HUES6 (cell line): ENCODE results near the gene PACS1.

Experiments used
- H3K27ac ChIP-seq: 2 replicates; pipeline ENCODE4 v1.7.0; 2013; ENCODE audit warnings: low read depth, mild to moderate bottlenecking, low read length, inconsistent platforms
- H3K27me3 ChIP-seq: 2 replicates; pipeline ENCODE4 v1.6.1; 2013; ENCODE audit warnings: low read length; ENCODE audit not compliant: control insufficient read depth, insufficient read depth
- H3K36me3 ChIP-seq: 2 replicates; pipeline ENCODE4 v1.6.1; 2013; ENCODE audit warnings: low read length; ENCODE audit not compliant: control insufficient read depth, insufficient read depth
- H3K4me1 ChIP-seq: 2 replicates; pipeline ENCODE4 v1.6.1; 2013; ENCODE audit warnings: low read length; ENCODE audit not compliant: control insufficient read depth, insufficient read depth
- H3K4me3 ChIP-seq: 2 replicates; pipeline ENCODE4 v1.5.1; 2013; ENCODE audit warnings: low read depth, low read length
- H3K9ac ChIP-seq: one replicate; pipeline ENCODE4 v1.6.1; 2013; ENCODE audit warnings: mild to moderate bottlenecking, low read length
- H3K9me3 ChIP-seq: 2 replicates; pipeline ENCODE4 v1.6.1; 2013; ENCODE audit warnings: low read depth, low read length; ENCODE audit not compliant: control insufficient read depth, insufficient read depth

Gene PACS1

DNA sequence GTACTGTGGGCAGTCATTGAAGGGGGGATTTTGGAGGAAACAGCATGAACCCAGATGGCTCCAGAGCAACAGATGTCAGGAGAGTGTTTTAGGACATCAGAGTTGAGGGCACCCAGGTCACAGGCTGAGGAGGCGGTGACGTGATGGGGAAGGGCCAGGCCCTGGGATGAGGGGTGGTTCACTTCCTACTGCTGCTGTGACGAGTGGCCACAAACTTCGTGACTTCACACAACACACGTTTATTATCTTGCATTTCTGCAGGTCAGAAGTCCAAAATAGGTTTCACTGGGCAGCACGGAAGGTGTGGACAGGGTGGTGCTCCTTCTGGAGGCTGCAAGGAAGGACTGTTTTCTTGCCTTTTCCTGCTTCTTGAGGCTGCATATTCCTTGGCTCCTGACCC lies 120.7 kb downstream of the PACS1 start:
- H3K27me3 ChIP-seq, result no peaks in the 10 kb centered on the region
- H3K4me3 ChIP-seq, result no peak overlapping the region
- peaks cover 3% of the 10 kb centered on the region; the same call in 1 of the 2 replicates for H3K4me1 ChIP-seq
- H3K36me3 ChIP-seq, result peaks cover 5% of the 10 kb centered on the region
- H3K9me3 ChIP-seq, result no peaks in the 10 kb centered on the region
- H3K9ac ChIP-seq, result no peak overlapping the region
- no peak overlapping the region for H3K27ac ChIP-seq

DNA sequence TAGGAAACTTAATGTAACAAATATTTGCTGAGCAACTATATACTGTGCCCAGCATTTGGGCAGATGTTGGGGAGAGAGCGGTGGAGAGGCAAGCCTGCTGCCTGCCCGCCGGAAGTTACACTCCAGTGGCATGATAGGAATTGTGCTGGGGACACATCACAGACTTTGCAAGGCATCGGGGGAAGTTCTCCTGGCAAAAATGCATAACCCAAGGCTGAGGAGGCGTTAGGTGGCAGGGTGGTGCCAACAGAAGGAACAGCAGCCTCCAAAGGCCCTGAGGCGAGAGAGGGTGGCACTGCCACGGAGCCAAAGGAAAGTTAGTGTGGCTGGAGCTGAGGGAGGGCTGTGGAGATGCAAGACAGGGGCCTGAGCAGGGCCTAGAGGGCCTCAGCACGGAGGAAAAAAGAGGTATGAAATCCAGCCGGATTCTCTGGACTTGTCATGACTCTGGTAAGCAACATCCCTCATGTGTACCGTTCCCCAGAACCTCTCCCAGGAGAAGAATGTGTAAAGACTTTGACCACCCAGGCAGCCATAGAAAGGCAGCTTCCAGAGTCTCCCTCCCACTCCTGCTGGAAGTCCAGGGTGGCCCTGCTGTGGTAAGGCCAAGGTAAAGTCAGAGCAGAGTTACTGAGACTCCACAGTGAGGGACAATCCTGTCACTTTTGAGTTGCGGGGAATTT lies 122.2 kb downstream of the PACS1 start:
- no peak overlapping the region for H3K9ac ChIP-seq
- H3K4me3 ChIP-seq, result no peak overlapping the region
- peaks cover 5% of the 10 kb centered on the region for H3K36me3 ChIP-seq
- H3K4me1 ChIP-seq, result peaks cover 3% of the 10 kb centered on the region; the same call in 1 of the 2 replicates
- H3K9me3 ChIP-seq, result no peaks in the 10 kb centered on the region
- no peaks in the 10 kb centered on the region for H3K27me3 ChIP-seq
- no peak overlapping the region for H3K27ac ChIP-seq

DNA sequence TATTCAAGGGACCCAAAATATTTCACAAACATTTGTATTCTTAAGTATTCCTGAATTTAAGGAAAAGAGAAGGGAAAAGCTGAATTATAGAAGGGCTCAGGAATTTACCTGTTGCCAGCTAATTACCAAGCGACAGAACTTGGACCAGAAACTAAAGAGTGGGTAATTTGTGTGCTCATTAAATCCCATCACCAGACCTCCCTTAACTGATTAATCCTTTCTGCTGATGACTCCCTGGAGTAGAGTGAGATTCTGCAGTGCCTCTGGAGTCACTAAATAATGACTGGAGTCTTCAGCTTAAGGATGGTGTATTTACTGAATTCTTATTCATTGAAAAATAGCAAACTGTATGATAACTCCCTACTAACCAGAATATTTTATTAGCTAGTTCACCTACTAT lies 124.3 kb downstream of the PACS1 start:
- no peaks in the 10 kb centered on the region for H3K9me3 ChIP-seq
- no peaks in the 10 kb centered on the region for H3K27me3 ChIP-seq
- H3K36me3 ChIP-seq, result peaks cover 8% of the 10 kb centered on the region
- H3K4me1 ChIP-seq, result peaks cover 3% of the 10 kb centered on the region; the same call in 1 of the 2 replicates
- H3K4me3 ChIP-seq, result no peak overlapping the region
- no peak overlapping the region for H3K9ac ChIP-seq
- H3K27ac ChIP-seq, result no peak overlapping the region

DNA sequence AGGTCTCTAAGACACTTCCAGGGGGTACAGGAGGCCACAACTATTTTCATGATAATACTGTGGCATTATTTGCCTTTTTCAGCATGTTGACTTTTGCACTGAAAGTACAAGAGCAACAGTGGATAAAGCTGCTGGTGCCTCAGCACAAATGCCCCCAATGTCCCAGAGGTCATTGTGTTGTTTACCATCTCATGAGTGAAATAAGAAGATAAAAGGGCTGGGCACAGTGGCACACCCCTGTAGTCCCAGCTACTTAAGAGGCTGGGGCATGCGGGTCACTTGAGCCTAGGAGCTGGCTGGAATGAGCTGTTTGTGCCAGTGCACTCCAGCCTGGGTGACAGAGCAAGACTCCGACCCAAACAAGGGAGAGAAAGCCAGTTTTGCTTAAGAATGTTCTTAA lies 125.8 kb downstream of the PACS1 start:
- H3K27ac ChIP-seq, result no peak overlapping the region
- H3K36me3 ChIP-seq, result peaks cover 8% of the 10 kb centered on the region

DNA sequence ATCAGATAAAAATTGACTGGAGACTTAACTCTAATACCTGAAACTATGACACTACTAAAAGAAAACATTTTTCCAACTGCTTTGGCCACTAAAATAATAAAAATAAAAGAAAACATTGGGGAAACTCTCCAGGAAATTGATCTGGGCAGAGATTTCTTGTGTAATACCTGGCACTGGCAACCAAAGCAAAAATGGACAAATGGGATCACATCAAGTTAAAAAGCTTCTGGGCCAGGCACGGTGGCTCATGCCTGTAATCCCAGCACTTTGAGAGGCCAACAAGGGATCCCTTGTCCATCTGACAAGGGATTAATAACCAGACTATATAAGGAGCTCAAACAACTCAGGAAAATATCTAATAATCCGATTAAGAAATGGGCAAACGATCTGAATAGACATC lies 133.8 kb downstream of the PACS1 start:
- H3K27me3 ChIP-seq, result no peaks in the 10 kb centered on the region
- H3K27ac ChIP-seq, result no peak overlapping the region
- H3K36me3 ChIP-seq, result no peaks in the 10 kb centered on the region
- no peaks in the 10 kb centered on the region for H3K4me1 ChIP-seq
- H3K4me3 ChIP-seq, result no peak overlapping the region
- no peak overlapping the region for H3K9ac ChIP-seq
- peaks cover 14% of the 10 kb centered on the region; the same call in 1 of the 2 replicates for H3K9me3 ChIP-seq

More for the DNA sequence above, 125.8 kb downstream of the PACS1 start:
- Histone ChIP-seq H3K9ac (no peak overlapping the region), H3K4me1 (peaks cover 3% of the 10 kb centered on the region; the same call in 1 of the 2 replicates), H3K4me3 (no peak overlapping the region), H3K9me3 (0 out of 2 replicates have a peak, but pooled peaks cover 6% of the 10 kb centered on the region), H3K27me3 (no peaks in the 10 kb centered on the region)

DNA sequence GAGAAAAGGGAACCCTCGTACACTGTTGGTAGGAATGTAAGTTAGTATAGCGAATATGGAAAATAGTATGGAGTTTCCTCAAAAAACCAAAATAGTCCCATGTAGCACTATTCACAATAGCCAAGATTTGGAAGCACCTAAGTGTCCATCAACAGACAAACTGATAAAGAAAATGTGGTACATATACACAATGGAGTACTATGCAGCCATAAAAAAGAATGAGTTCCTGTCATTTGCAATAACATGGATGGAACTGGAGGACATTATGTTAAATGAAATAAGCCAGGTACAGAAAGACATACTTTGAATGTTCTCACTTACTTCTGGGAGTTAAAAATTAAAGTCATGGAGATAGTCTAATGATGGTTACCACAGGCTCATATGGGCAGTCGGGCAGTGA lies 134.3 kb downstream of the PACS1 start:
- Histone ChIP-seq H3K9me3 (peaks cover 14% of the 10 kb centered on the region; the same call in 1 of the 2 replicates), H3K27me3 (no peaks in the 10 kb centered on the region), H3K9ac (no peak overlapping the region), H3K36me3 (no peaks in the 10 kb centered on the region), H3K4me1 (no peaks in the 10 kb centered on the region), H3K4me3 (no peak overlapping the region), H3K27ac (no peak overlapping the region)

DNA sequence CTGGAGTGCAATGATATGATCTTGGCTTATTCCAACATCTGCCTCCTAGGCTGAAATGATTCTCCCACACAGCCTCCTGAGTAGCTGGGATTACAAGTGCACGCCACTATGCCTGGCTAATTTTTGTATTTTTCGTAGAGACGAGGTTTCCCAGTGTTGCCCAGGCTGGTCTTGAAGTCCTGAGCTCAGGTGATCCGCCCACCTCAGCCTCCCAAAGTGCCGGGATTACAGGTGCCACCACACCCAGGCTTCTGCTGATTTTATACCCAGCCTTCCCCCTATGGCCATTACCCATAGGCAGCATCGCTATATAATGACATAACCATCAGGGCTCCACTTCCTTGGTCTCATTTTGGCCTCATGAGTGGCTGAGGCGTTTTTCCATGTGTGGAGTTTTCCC lies 137.7 kb downstream of the PACS1 start:
- Histone ChIP-seq H3K9me3 (peaks cover under 1% of the 10 kb centered on the region; the same call in 1 of the 2 replicates), H3K9ac (no peak overlapping the region), H3K36me3 (0 out of 2 replicates have a peak, but pooled peaks cover 5% of the 10 kb centered on the region), H3K4me3 (no peak overlapping the region), H3K27ac (no peak overlapping the region), H3K4me1 (no peaks in the 10 kb centered on the region), H3K27me3 (no peaks in the 10 kb centered on the region)

DNA sequence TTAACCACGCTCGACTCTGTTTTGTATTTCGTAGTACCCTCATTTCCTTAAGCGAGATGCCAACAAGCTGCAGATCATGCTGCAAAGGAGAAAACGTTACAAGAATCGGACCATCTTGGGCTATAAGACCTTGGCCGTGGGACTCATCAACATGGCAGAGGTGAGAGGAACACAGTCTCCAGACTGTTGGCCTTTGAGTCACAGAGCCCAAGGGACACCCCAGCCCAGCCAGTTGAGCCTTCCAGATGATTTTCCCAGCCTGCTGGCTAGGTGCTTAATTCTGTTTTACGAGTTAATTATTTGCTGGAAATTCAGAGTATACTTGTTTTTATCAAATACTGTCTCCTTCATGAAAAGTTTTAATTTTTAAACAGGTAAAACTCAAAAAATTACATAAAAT lies 141.0 kb downstream of the PACS1 start:
- Histone ChIP-seq H3K4me1 (no peaks in the 10 kb centered on the region), H3K4me3 (no peak overlapping the region), H3K9me3 (no peaks in the 10 kb centered on the region), H3K36me3 (peaks cover 10% of the 10 kb centered on the region), H3K27me3 (no peaks in the 10 kb centered on the region), H3K27ac (no peak overlapping the region), H3K9ac (no peak overlapping the region)

DNA sequence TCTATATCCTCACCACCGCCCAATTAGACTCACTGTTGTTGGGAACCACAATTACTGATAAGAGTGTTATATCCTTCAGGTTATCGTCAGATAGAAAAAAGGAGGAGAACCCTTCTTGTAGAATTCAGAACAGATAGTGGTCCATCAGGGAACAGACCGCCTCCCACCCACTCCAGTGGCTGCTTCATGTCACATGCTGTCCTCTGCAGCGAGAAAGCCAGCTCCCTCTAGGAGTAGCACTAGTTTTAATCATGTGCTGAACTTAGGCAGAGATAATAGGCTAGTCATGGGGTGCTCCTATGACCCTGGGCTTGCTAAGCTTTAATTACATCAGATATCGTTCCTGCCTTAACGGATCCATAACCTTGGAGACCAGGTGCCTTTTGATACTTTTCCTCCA lies 146.8 kb downstream of the PACS1 start:
- Histone ChIP-seq H3K27ac (no peak overlapping the region), H3K4me3 (no peak overlapping the region), H3K9ac (no peak overlapping the region), H3K36me3 (peaks cover 51% of the 10 kb centered on the region), H3K27me3 (no peaks in the 10 kb centered on the region), H3K4me1 (no peaks in the 10 kb centered on the region; the same call in 1 of the 2 replicates), H3K9me3 (no peaks in the 10 kb centered on the region)

DNA sequence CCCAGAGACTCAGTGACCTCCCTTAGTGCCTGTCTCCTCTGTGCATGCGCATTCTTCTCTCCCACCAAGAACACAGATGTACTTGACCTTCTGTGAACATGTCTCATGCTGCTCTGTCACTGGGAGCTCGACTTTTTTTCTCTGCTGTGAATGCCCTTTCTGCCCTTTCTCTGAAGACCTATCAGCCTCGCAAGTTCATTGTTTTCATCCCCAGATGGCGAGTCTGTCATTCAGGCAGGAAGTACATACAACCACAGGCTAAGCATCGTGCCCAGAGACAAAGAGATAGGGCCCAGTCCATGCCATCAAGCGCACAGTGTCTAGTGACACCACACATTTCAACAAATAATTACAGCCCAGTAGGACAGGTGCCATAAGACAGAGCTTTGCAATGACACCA lies 148.0 kb downstream of the PACS1 start:
- H3K27me3 ChIP-seq, result no peaks in the 10 kb centered on the region
- H3K27ac ChIP-seq, result no peak overlapping the region
- H3K4me1 ChIP-seq, result no peaks in the 10 kb centered on the region; the same call in 1 of the 2 replicates
- H3K36me3 ChIP-seq, result peaks cover 51% of the 10 kb centered on the region
- no peak overlapping the region for H3K9ac ChIP-seq
- H3K9me3 ChIP-seq, result no peaks in the 10 kb centered on the region
- H3K4me3 ChIP-seq, result no peak overlapping the region

DNA sequence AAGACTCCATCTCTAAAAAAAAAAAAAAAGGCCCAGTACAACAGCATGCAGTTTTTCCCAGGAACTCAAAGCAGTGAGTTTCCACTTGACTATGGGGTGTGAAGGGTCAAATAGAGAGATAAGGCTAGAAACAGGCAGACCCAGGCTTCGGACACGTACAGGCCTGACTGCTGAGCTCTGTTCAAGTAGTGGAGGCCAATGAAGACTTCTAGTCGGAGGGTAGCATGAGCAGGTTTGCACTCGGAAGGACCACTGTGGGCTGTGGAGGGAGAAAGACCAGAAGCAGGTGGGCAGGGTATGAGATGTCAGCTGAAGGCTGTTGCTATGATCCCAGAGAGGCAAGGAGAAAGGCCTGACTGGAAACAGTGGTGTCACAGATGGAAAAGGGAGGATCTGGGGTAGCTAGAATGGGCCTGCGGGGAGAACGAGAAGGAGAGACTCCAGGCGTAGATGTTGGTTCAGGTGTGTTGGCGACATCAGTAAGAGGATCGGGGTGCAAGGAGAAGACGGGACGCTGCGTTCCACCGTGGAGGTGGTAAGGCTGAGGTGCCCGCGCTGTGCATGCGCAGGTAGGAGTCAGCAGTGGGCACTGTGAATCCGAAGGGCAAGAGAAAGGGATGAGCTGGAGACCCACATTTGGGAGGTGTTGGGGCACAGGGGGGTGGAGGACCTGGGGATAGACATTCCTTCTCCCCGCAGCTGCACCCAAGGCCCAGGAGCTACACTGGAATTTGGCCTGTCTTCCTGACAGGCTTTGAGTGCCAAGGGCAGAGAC lies 149.0 kb downstream of the PACS1 start:
- H3K9ac ChIP-seq, result no peak overlapping the region
- H3K36me3 ChIP-seq, result peaks cover 47% of the 10 kb centered on the region
- no peaks in the 10 kb centered on the region; the same call in 1 of the 2 replicates for H3K4me1 ChIP-seq
- H3K9me3 ChIP-seq, result no peaks in the 10 kb centered on the region
- H3K27me3 ChIP-seq, result no peaks in the 10 kb centered on the region
- H3K27ac ChIP-seq, result no peak overlapping the region
- H3K4me3 ChIP-seq, result no peak overlapping the region
